IPS-NIHi7 (cell line): ENCODE measurements around the gene FST.

Source experiments
- DNase-seq: peaks from one replicate; pipeline ENCODE4 v3.0.0; 2012; ENCODE audit warnings: mixed read lengths; ENCODE audit errors: extremely low spot score

The FST gene

DNA sequence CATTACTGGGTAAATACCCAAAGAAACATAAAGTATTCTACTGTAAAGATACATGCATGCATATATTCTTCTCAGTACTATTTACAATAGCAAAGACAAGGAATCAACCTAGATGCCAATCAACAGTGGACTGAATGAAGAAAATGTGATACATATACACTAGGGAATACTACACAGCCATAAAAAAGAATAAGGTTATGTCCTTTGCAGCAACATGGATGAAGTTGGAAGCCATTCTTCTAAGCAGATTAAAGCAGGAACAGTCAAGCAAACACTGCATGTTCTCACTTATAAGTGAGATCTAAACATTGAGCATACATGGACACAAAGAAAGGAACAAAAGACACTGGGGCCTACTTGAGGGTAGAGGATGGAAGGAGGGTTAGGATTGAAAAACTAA is 40.4 kb downstream of the FST start:
- DNase-seq, result no peak
